GM23338 (cell line): ENCODE results near the gene ZBTB7B. TPM values are rescaled to one million over a fixed set of nuclear protein-coding genes. Genes with fewer than 3 reads are reported as not detected.

Source experiments
- ATAC-seq: fragments of 200-7000 bp; cut with Tn5 transposase; 3 replicates; pipeline ENCODE4 v1.9.1; 2020
- DNase-seq: peaks from one replicate; pipeline ENCODE4 v3.0.0-alpha.2; 2015; ENCODE audit warnings: low spot score
- H2AFZ ChIP-seq: fragments of 200-600 bp; sonication (generic); 2 replicates; pipeline ENCODE4 v1.8.0; 2016; ENCODE audit warnings: antibody characterized with exemption, mild to moderate bottlenecking, moderate library complexity
- H3F3A ChIP-seq: fragments of 200-600 bp; sonication (generic); replicated peaks from 2 replicates; pipeline ENCODE4 v1.8.0; 2017; ENCODE audit warnings: antibody characterized with exemption, mixed run types, low read depth
- H3K27ac ChIP-seq: fragments of 200-600 bp; sonication (generic); 2 replicates; pipeline ENCODE4 v1.6.1; 2016; ENCODE audit warnings: low read depth
- H3K27me3 ChIP-seq: fragments of 200-600 bp; sonication (generic); 2 replicates; pipeline ENCODE4 v1.8.0; 2016; ENCODE audit warnings: mild to moderate bottlenecking, mixed run types, moderate library complexity; ENCODE audit not compliant: insufficient read depth
- H3K36me3 ChIP-seq: fragments of 200-600 bp; sonication (generic); 2 replicates; pipeline ENCODE4 v1.8.0; 2016; ENCODE audit warnings: mild to moderate bottlenecking; ENCODE audit not compliant: insufficient read depth
- H3K4me1 ChIP-seq: fragments of 200-600 bp; sonication (generic); 2 replicates; pipeline ENCODE4 v1.8.0; 2016; ENCODE audit warnings: mild to moderate bottlenecking, moderate library complexity; ENCODE audit not compliant: insufficient read depth
- H3K4me2 ChIP-seq: fragments of 200-600 bp; sonication (generic); 2 replicates; pipeline ENCODE4 v1.7.1; 2017; ENCODE audit warnings: mixed run types
- H3K4me3 ChIP-seq: fragments of 200-600 bp; sonication (generic); 2 replicates; pipeline ENCODE4 v1.6.1; 2016; ENCODE audit warnings: mixed run types
- H3K79me2 ChIP-seq: fragments of 200-600 bp; sonication (generic); replicated peaks from 2 replicates; pipeline ENCODE4 v1.8.0; 2017; ENCODE audit warnings: mild to moderate bottlenecking; ENCODE audit not compliant: insufficient read depth
- H3K9me2 ChIP-seq: fragments of 200-600 bp; sonication (generic); 2 replicates; pipeline ENCODE4 v1.8.0; 2017; ENCODE audit not compliant: insufficient read depth
- H4K20me1 ChIP-seq: fragments of 200-600 bp; sonication (generic); replicated peaks from 2 replicates; pipeline ENCODE4 v1.8.0; 2017; ENCODE audit warnings: mild to moderate bottlenecking; ENCODE audit not compliant: insufficient read depth
- H3K27ac Mint-ChIP-seq: 2 replicates; pipeline ENCODE4 v1.8.0; 2020; ENCODE audit warnings: inconsistent platforms, mild to moderate bottlenecking, moderate library complexity, mixed read lengths
- H3K27me3 Mint-ChIP-seq: 3 replicates; pipeline ENCODE4 v1.8.0; 2022; ENCODE audit warnings: low read depth, mild to moderate bottlenecking, moderate library complexity, mixed read lengths, inconsistent platforms; ENCODE audit not compliant: insufficient read depth, poor library complexity
- H3K36me3 Mint-ChIP-seq: 3 replicates; pipeline ENCODE4 v1.8.0; 2021; ENCODE audit warnings: low read depth, mild to moderate bottlenecking, inconsistent platforms, moderate library complexity, mixed read lengths
- H3K4me1 Mint-ChIP-seq: 3 replicates; pipeline ENCODE4 v1.8.0; 2020; ENCODE audit warnings: mild to moderate bottlenecking, inconsistent platforms, mixed read lengths
- H3K4me3 Mint-ChIP-seq: 3 replicates; pipeline ENCODE4 v1.8.0; 2021; ENCODE audit warnings: moderate library complexity, mild to moderate bottlenecking, inconsistent platforms, mixed read lengths
- H3K9me3 Mint-ChIP-seq: 3 replicates; pipeline ENCODE4 v1.8.0; 2020; ENCODE audit warnings: moderate library complexity, mild to moderate bottlenecking, inconsistent platforms, mixed read lengths
- ZNF114 ChIP-seq: fragments of 250-450 bp; sonication (Bioruptor Pico); IDR thresholded peaks from 2 replicates; pipeline ENCODE4 v1.5.0; 2020; ENCODE audit warnings: mild to moderate bottlenecking, moderate library complexity
- polyA plus RNA-seq: library from polyadenylated mRNA; unstranded; fragments of >200 nt; fragmentation: Nextera tagmentation; extraction: Ambion mirVana; gene quantifications from 2 replicates; pipeline ENCODE4 v1.2.1, GENCODE V29; 2016
- total RNA-seq: library from RNA; depleted of rRNA; stranded (reverse); fragments of >200 nt; shearing (Covaris generic); gene quantifications from 2 replicates; pipeline ENCODE4 v1.2.3, GENCODE V29; 2014
- TF ChIP-seq, protein P1 (sequence below), 2 experiments: fragments of 200-600 bp in 1 of 2; sonication (generic) in 1 of 2; conservative IDR thresholded peaks; 2 replicates each; pipeline versions ENCODE4 v1.5.1 to v1.6.1; 2016 to 2017; ENCODE audit warnings: antibody characterized with exemption in 2 of 2, low read depth in 2 of 2, mild to moderate bottlenecking in 2 of 2, moderate library complexity in 1 of 2
- TF ChIP-seq, protein P2 (sequence below): IDR thresholded peaks from one replicate; pipeline ENCODE4 v1.6.1; 2018; ENCODE audit warnings: antibody characterized with exemption; ENCODE audit not compliant: unreplicated experiment
- TF ChIP-seq, protein P3 (sequence below): fragments of 250-450 bp; sonication (Bioruptor Pico); IDR thresholded peaks from 2 replicates; pipeline ENCODE4 v1.5.0; 2020; ENCODE audit warnings: mild to moderate bottlenecking, moderate library complexity

The ZBTB7B gene
- total and polyA plus RNA-seq, 2 experiments from 2014 or later, result 3.6 to 32.6 TPM

- Histone ChIP-seq H3K4me1 (peaks cover 16% of the 10 kb centered on the region), H3K4me3 (peak overlapping the region; percentile 97), H3K79me2 (peaks cover 14% of the 10 kb centered on the region), H3K9me2 (no peaks in the 10 kb centered on the region), H3K27me3 (peaks cover 6% of the 10 kb centered on the region; the same call in 1 of the 2 replicates), H3F3A (peaks cover 16% of the 10 kb centered on the region), H3K4me2 (peak overlapping the region; percentile 94), H2AFZ (no peak overlapping the region), H3K36me3 (no peaks in the 10 kb centered on the region), H4K20me1 (peaks cover 19% of the 10 kb centered on the region), H3K27ac (no peak overlapping the region)
- H3K4me1 Mint-ChIP-seq, result peaks cover 27% of the 10 kb centered on the region
- peaks cover 11% of the 10 kb centered on the region; the same call in 1 of the 3 replicates for H3K36me3 Mint-ChIP-seq
- H3K4me3 Mint-ChIP-seq, result peak overlapping the region; percentile 63
- peak; percentile 55 for ATAC-seq
- peaks cover 8% of the 10 kb centered on the region for H3K27me3 Mint-ChIP-seq
- TF ChIP-seq, protein P1, sequence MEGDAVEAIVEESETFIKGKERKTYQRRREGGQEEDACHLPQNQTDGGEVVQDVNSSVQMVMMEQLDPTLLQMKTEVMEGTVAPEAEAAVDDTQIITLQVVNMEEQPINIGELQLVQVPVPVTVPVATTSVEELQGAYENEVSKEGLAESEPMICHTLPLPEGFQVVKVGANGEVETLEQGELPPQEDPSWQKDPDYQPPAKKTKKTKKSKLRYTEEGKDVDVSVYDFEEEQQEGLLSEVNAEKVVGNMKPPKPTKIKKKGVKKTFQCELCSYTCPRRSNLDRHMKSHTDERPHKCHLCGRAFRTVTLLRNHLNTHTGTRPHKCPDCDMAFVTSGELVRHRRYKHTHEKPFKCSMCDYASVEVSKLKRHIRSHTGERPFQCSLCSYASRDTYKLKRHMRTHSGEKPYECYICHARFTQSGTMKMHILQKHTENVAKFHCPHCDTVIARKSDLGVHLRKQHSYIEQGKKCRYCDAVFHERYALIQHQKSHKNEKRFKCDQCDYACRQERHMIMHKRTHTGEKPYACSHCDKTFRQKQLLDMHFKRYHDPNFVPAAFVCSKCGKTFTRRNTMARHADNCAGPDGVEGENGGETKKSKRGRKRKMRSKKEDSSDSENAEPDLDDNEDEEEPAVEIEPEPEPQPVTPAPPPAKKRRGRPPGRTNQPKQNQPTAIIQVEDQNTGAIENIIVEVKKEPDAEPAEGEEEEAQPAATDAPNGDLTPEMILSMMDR (conservative IDR thresholded peaks at IDR 0.05; ENCODE audit: low read depth in 2 of 2), result peak; percentile 86 to 100
- TF ChIP-seq, protein P2, sequence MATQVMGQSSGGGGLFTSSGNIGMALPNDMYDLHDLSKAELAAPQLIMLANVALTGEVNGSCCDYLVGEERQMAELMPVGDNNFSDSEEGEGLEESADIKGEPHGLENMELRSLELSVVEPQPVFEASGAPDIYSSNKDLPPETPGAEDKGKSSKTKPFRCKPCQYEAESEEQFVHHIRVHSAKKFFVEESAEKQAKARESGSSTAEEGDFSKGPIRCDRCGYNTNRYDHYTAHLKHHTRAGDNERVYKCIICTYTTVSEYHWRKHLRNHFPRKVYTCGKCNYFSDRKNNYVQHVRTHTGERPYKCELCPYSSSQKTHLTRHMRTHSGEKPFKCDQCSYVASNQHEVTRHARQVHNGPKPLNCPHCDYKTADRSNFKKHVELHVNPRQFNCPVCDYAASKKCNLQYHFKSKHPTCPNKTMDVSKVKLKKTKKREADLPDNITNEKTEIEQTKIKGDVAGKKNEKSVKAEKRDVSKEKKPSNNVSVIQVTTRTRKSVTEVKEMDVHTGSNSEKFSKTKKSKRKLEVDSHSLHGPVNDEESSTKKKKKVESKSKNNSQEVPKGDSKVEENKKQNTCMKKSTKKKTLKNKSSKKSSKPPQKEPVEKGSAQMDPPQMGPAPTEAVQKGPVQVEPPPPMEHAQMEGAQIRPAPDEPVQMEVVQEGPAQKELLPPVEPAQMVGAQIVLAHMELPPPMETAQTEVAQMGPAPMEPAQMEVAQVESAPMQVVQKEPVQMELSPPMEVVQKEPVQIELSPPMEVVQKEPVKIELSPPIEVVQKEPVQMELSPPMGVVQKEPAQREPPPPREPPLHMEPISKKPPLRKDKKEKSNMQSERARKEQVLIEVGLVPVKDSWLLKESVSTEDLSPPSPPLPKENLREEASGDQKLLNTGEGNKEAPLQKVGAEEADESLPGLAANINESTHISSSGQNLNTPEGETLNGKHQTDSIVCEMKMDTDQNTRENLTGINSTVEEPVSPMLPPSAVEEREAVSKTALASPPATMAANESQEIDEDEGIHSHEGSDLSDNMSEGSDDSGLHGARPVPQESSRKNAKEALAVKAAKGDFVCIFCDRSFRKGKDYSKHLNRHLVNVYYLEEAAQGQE, result no peak
- no peak overlapping the region for H3K27ac Mint-ChIP-seq
- H3K9me3 Mint-ChIP-seq, result no peaks in the 10 kb centered on the region
- DNase-seq, result peak; percentile 94
These were observed 59.0 kb downstream of the ZBTB7B start for GRCh38 chr1:155061381-155062150.

- H3K4me3 Mint-ChIP-seq, result peak overlapping the region; percentile 83
- TF ChIP-seq, protein P3, sequence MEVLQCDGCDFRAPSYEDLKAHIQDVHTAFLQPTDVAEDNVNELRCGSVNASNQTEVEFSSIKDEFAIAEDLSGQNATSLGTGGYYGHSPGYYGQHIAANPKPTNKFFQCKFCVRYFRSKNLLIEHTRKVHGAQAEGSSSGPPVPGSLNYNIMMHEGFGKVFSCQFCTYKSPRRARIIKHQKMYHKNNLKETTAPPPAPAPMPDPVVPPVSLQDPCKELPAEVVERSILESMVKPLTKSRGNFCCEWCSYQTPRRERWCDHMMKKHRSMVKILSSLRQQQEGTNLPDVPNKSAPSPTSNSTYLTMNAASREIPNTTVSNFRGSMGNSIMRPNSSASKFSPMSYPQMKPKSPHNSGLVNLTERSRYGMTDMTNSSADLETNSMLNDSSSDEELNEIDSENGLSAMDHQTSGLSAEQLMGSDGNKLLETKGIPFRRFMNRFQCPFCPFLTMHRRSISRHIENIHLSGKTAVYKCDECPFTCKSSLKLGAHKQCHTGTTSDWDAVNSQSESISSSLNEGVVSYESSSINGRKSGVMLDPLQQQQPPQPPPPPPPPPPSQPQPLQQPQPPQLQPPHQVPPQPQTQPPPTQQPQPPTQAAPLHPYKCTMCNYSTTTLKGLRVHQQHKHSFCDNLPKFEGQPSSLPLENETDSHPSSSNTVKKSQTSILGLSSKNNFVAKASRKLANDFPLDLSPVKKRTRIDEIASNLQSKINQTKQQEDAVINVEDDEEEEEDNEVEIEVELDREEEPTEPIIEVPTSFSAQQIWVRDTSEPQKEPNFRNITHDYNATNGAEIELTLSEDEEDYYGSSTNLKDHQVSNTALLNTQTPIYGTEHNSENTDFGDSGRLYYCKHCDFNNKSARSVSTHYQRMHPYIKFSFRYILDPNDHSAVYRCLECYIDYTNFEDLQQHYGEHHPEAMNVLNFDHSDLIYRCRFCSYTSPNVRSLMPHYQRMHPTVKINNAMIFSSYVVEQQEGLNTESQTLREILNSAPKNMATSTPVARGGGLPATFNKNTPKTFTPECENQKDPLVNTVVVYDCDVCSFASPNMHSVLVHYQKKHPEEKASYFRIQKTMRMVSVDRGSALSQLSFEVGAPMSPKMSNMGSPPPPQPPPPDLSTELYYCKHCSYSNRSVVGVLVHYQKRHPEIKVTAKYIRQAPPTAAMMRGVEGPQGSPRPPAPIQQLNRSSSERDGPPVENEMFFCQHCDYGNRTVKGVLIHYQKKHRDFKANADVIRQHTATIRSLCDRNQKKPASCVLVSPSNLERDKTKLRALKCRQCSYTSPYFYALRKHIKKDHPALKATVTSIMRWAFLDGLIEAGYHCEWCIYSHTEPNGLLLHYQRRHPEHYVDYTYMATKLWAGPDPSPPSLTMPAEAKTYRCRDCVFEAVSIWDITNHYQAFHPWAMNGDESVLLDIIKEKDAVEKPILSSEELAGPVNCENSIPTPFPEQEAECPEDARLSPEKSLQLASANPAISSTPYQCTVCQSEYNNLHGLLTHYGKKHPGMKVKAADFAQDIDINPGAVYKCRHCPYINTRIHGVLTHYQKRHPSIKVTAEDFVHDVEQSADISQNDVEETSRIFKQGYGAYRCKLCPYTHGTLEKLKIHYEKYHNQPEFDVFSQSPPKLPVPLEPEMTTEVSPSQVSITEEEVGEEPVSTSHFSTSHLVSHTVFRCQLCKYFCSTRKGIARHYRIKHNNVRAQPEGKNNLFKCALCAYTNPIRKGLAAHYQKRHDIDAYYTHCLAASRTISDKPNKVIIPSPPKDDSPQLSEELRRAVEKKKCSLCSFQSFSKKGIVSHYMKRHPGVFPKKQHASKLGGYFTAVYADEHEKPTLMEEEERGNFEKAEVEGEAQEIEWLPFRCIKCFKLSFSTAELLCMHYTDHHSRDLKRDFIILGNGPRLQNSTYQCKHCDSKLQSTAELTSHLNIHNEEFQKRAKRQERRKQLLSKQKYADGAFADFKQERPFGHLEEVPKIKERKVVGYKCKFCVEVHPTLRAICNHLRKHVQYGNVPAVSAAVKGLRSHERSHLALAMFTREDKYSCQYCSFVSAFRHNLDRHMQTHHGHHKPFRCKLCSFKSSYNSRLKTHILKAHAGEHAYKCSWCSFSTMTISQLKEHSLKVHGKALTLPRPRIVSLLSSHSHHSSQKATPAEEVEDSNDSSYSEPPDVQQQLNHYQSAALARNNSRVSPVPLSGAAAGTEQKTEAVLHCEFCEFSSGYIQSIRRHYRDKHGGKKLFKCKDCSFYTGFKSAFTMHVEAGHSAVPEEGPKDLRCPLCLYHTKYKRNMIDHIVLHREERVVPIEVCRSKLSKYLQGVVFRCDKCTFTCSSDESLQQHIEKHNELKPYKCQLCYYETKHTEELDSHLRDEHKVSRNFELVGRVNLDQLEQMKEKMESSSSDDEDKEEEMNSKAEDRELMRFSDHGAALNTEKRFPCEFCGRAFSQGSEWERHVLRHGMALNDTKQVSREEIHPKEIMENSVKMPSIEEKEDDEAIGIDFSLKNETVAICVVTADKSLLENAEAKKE (CRISPR knock-in tag), result no peak
- TF ChIP-seq, protein P1 (conservative IDR thresholded peaks at IDR 0.05; ENCODE audit: low read depth in 2 of 2), result peak in 1 of 2 experiments; percentile 63; a peak in 3 of 4 replicates
- TF ChIP-seq ZNF114 (CRISPR knock-in tag), result no peak
These were observed 59.6 kb downstream of the ZBTB7B start for GRCh38 chr1:155062151-155062686.

More at GRCh38 chr1:155062151-155062686, 59.6 kb downstream of the ZBTB7B start:
- Mint-ChIP-seq H3K27ac (no peak overlapping the region), H3K4me1 (peaks cover 27% of the 10 kb centered on the region), H3K27me3 (peaks cover 8% of the 10 kb centered on the region), H3K9me3 (no peaks in the 10 kb centered on the region), H3K36me3 (peaks cover 17% of the 10 kb centered on the region)
- Histone ChIP-seq H3K36me3 (no peaks in the 10 kb centered on the region), H3K27ac (no peak overlapping the region), H3K4me2 (peak overlapping the region; percentile 94), H2AFZ (peak overlapping the region; percentile 91; the same call in 1 of the 2 replicates), H3K4me1 (peaks cover 16% of the 10 kb centered on the region), H3K4me3 (peak overlapping the region; percentile 97), H3K27me3 (peaks cover 6% of the 10 kb centered on the region; the same call in 1 of the 2 replicates), H3K9me2 (no peaks in the 10 kb centered on the region), H3F3A (peaks cover 16% of the 10 kb centered on the region), H4K20me1 (peaks cover 19% of the 10 kb centered on the region), H3K79me2 (peaks cover 14% of the 10 kb centered on the region)
- peak; percentile 88 for DNase-seq
- peak; percentile 61 for ATAC-seq
